ENCODE results near the gene CORO2B. TPM values are rescaled to one million over a fixed set of nuclear protein-coding genes. Genes with fewer than 3 reads are reported as not detected.

CORO2B gene
- total RNA-seq, 4 donors from 2014 or later: 3.1 to 9.6 (median 8.6) TPM

DNA sequence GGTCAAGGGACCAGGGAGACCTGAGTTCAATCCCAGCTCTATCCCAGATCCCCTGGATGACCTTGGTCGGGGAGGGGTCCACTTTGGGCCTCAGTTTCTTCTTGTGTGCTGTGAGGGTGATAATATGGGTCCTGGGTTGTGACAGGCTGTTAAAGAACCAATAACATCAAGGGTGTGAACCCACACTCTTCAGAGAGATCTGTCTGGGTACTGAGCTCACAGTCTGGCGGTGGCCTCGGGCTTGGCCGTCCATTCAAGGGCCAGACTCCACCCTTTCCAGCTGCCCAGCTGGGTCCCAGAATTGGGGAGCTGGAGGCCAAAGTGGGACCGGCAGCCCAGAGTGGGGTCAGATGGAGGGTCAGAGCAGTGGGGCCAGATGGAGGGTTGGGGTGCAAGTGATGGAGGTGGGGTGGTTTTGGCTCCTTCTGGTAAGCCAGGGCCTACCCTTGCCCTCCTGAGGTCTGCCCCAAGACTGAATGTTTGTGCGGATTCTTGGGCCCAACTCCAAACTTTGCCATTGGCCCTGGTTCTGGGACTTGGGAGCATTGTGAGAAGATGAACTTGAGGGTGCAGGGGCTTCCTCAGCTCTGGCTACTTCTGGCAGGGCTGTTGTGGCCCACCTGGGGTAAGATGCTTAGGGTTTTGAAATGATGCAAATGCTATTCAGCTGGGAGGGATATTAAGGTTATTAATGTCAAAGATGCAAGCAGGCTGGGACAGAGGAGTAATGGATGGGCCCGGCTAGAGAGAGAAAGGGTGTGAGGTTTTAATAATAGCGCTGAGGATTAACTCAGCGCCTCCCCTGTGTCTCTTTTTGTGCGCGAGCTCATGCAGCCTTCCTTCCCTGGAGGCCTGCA, 1.5 kb downstream of the CORO2B start:
- no peak overlapping the region for H3K4me3 ChIP-seq (replicated peaks in 1 of 3)
- WGBS, 2 donors: 87 to 88% methylated on average over 10 to 11 of the region's 11 CpGs
- intact Hi-C loops (cut with DNase I): no loop called here
- H3K9me3 ChIP-seq: no peaks in the 10 kb centered on the region
- DNase-seq: no peak
- H3K27ac ChIP-seq: peak overlapping the region; percentile 2 to 71 (median 45)
- H3K4me1 ChIP-seq: peaks cover 12 to 29% of the 10 kb centered on the region in 2 donors
- TF ChIP-seq POLR2A (IDR thresholded peaks at IDR 0.05): no peak
- TF ChIP-seq, protein P1, sequence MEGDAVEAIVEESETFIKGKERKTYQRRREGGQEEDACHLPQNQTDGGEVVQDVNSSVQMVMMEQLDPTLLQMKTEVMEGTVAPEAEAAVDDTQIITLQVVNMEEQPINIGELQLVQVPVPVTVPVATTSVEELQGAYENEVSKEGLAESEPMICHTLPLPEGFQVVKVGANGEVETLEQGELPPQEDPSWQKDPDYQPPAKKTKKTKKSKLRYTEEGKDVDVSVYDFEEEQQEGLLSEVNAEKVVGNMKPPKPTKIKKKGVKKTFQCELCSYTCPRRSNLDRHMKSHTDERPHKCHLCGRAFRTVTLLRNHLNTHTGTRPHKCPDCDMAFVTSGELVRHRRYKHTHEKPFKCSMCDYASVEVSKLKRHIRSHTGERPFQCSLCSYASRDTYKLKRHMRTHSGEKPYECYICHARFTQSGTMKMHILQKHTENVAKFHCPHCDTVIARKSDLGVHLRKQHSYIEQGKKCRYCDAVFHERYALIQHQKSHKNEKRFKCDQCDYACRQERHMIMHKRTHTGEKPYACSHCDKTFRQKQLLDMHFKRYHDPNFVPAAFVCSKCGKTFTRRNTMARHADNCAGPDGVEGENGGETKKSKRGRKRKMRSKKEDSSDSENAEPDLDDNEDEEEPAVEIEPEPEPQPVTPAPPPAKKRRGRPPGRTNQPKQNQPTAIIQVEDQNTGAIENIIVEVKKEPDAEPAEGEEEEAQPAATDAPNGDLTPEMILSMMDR (IDR thresholded peaks at IDR 0.05): no peak
- no peaks in the 10 kb centered on the region for H3K36me3 ChIP-seq
- H3K27me3 ChIP-seq: no peaks in the 10 kb centered on the region

DNA sequence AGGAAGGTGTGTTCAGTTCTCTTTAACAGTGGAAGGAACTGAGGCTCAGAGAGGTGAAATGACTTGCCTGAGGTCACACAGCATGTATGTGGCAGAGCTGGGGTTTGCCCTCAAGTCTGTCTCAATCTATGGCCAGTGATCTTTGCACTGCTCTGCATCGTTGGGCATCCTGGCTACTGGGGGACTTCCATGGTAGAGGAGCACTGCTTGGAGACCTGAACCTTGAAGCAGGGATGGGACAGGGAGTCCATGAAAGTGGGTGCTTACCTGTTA, 2.0 kb downstream of the CORO2B start:
- no peak overlapping the region for H3K4me3 ChIP-seq (replicated peaks in 1 of 3)
- H3K4me1 ChIP-seq: peaks cover 12 to 29% of the 10 kb centered on the region in 2 donors
- no peaks in the 10 kb centered on the region for H3K27me3 ChIP-seq
- TF ChIP-seq, protein P1 (IDR thresholded peaks at IDR 0.05): no peak
- no peak for TF ChIP-seq POLR2A (IDR thresholded peaks at IDR 0.05)
- no peaks in the 10 kb centered on the region for H3K9me3 ChIP-seq
- H3K27ac ChIP-seq: no peak overlapping the region
- intact Hi-C loops (cut with DNase I): no loop called here
- WGBS, 2 donors: 100% methylated on average over 1 of the region's 1 CpG; no CpG with 5 or more reads in 1 of the 2 donors
- H3K36me3 ChIP-seq: no peaks in the 10 kb centered on the region
- DNase-seq: no peak

DNA sequence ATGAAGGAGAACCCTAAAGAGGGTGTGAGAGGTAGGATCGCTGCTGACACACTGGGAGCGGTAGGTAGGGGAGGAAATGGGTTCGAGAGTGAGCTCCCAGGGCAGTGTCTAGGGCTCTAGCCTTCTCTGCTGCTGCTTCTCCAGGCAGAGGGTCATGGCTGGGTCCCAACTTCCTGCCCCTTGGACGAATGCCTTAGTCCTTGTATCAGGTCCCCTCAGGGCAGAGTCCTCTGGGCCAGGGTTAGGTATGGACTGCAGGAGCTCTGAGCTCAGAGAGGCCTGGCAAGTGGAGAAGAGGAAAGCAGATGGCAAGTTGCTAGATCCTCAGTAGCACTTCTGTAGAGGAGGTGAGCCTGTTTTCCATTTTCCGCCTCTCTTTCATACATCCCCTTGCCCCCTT, 2.9 kb downstream of the CORO2B start:
- peaks cover 12 to 29% of the 10 kb centered on the region in 2 donors for H3K4me1 ChIP-seq
- H3K27me3 ChIP-seq: no peaks in the 10 kb centered on the region
- peak overlapping the region in 1 of 3 donors; percentile 46 for H3K27ac ChIP-seq
- H3K36me3 ChIP-seq: no peaks in the 10 kb centered on the region
- intact Hi-C loops (cut with DNase I): no loop called here
- no peaks in the 10 kb centered on the region for H3K9me3 ChIP-seq
- 78 to 82% methylated on average over 5 of the region's 5 CpGs for WGBS, 2 donors
- no peak for DNase-seq
- no peak for TF ChIP-seq POLR2A (IDR thresholded peaks at IDR 0.05)
- TF ChIP-seq, protein P1 (IDR thresholded peaks at IDR 0.05): no peak
- no peak overlapping the region for H3K4me3 ChIP-seq (replicated peaks in 1 of 3)

DNA sequence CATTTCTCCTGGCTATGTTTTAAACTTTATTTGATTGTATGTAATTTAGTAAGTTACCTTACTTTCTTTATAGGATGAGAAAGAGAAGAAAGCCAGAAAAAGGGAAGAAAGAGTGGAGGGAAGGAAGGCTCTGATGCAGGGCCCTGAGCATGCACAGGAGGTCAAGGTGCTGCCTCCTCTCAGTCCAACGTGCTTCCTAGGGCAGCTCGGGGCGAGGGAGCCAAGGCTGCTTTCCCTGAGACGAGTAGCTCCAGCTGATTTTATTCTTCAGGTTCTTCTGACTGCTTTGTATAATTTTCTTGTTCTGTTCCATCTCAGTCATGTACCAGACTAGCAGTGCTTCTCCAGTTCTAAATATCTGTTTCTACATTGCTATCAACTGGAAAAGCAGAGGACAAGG, 3.4 kb downstream of the CORO2B start:
- intact Hi-C loops (cut with DNase I): no loop called here
- no peaks in the 10 kb centered on the region for H3K27me3 ChIP-seq
- H3K36me3 ChIP-seq: no peaks in the 10 kb centered on the region
- 83 to 84% methylated on average over 4 of the region's 4 CpGs for WGBS, 2 donors
- TF ChIP-seq, protein P1 (IDR thresholded peaks at IDR 0.05): no peak
- no peak for TF ChIP-seq POLR2A (IDR thresholded peaks at IDR 0.05)
- no peak for DNase-seq
- H3K27ac ChIP-seq: no peak overlapping the region
- H3K4me3 ChIP-seq (replicated peaks in 1 of 3): no peak overlapping the region
- H3K9me3 ChIP-seq: no peaks in the 10 kb centered on the region
- H3K4me1 ChIP-seq: peaks cover 11 to 27% of the 10 kb centered on the region in 2 donors

DNA sequence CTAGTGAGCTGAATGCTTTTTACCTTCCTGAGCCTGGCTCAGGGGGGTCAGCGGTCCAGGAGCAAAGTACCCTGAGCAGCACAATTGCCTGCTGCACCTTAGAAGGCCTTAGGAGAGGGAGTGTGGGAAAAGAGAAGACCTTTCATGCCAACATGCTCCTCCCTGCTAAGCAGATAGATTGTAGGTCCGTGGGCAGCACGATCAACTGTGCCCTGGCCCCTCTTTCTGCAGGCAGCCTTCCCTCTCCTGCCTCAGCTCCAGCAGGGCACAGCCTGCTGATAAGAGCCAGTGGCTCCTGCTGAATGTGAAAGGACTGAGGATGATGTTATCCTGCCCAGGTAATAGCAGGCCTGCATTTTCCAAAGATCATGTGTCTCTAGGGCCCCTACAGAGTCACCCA, 4.1 kb downstream of the CORO2B start:
- peaks cover 5 to 21% of the 10 kb centered on the region in 2 donors for H3K4me1 ChIP-seq

More for the DNA sequence above, 4.1 kb downstream of the CORO2B start:
- WGBS, 2 donors: 81 to 86% methylated on average over 3 of the region's 3 CpGs
- Histone ChIP-seq H3K27ac (no peak overlapping the region), H3K9me3 (no peaks in the 10 kb centered on the region), H3K27me3 (no peaks in the 10 kb centered on the region), H3K36me3 (no peaks in the 10 kb centered on the region), H3K4me3 (replicated peaks in 1 of 3) (no peak overlapping the region)
- TF ChIP-seq, protein P1 (IDR thresholded peaks at IDR 0.05): no peak
- TF ChIP-seq POLR2A (IDR thresholded peaks at IDR 0.05): no peak
- intact Hi-C loops (cut with DNase I): no loop called here
- DNase-seq: no peak

Data from thyroid gland (tissue), 4 donors.